GM18520 (cell line): ENCODE data around the gene CENPL.
"Not testable (repeated sequence)": the region's sequence is repeated elsewhere in the genome, so short reads cannot be mapped to it uniquely, and the experiment has no call there.

Experiments
- ATAC-seq: cut with Tn5 transposase; IDR thresholded peaks from one replicate; pipeline ENCODE4 v1.9.1; 2021; ENCODE audit not compliant: unreplicated experiment

The CENPL gene

DNA sequence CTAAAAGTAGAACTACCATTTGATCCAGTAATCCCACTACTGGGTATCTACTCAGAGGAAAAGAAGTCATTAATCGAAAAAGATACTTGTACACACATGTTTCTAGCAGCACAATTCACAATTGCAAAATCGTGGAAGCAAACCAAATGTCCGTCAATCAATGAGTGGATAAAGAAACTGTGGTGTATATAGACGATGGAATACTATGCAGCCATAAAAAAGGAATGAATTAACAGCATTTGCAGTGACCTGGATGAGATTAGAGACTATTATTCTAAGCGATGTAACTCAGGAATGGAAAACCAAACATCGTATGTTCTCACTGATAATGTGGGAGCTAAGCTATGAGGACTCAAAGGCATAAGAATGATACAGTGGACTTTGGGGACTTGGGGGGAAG lies 60.4 kb downstream of the CENPL start:
- not testable (repeated sequence) for ATAC-seq

DNA sequence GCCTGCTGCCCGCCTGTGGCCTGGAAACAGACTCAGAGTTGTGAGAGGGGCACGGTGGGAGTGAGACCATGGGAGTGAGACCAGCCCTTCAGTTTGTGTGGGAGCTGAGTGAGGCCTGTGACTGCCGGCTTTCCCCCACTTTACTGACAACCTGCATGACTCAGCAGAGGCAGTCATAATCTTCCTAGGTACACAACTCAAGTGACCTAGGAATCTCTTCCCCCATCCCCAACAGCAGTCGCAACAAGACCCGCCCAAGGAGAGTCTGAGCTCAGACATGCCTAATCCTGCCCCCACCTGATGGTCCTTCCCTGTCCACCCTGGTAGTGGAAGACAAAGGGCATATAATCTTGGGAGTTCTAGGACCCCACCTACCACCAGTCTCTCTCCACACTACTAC lies 65.7 kb downstream of the CENPL start:
- no peak for ATAC-seq

DNA sequence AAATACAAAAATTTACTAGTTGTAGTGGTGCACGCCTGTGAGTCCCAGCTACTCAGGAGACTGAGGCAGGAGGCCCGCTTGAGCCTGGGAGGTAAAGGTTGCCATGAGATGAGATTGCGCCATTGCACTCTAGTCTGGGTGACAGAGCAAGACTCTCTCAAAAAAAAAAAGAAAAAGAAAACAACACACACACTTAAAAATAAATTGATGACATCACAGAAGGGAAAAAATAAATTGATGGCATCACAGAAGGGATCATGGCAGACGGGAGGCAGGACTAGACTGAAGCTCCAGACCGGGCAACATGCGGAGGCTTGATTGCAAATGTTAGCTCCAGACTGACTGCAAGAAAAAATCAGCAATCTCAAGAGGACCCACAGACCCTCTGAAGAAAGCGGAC lies 66.6 kb downstream of the CENPL start:
- ATAC-seq = no peak

DNA sequence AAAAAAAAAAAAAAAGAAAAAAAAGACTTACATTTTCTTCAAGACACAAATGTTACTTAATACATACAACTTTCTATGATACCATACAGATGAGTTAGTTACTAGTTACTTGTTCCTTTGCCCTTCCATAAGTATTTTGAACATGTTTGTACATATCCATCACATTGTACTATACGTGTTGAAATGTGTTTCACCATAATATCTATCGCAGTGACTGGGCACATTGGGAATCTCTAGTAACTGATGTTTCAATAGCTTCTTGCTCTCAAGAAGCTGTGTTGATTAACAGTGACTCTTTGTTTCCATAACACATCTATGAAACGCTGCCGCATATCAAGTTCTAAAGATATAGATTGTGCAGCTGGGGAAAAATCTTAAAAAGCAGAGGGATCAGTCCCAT lies 67.0 kb downstream of the CENPL start:
- no peak for ATAC-seq

DNA sequence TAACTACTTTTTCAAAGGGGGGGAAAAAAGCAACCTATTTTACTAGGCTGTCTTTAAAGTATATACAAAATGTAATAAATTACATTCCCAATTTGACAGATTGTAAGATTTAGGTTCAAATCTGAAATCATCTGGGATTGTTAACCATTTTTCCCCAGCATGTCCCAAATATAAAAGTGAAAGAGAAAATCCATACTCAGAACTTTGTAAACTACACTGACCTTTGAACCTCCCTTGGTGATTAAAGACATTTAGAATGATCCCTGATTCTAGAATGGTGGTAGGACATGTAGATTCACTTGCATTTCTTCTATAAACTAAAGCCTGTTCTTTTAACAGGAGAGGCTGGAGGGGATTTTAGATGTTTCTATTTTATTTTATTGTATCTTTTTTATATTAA lies 70.9 kb downstream of the CENPL start:
- no peak for ATAC-seq
